OCI-LY1 (cell line): Measurements from ENCODE around the gene GAL3ST1.
"Not testable (repeated sequence)": the region's sequence is repeated elsewhere in the genome, so short reads cannot be mapped to it uniquely, and the experiment has no call there.

Experiments used
- EZH2 ChIP-seq: fragments of 200-600 bp; sonication (generic), shearing (Covaris generic); IDR thresholded peaks from 2 replicates; pipeline ENCODE4 v1.8.0; 2017; ENCODE audit warnings: borderline replicate concordance, mixed run types, mild to moderate bottlenecking, antibody characterized with exemption, low read length, moderate library complexity, mixed read lengths
- TF ChIP-seq, protein P1 (sequence below): fragments of 200-600 bp; sonication (generic), shearing (Covaris generic); IDR thresholded peaks from 2 replicates; pipeline ENCODE4 v1.5.1; 2017; ENCODE audit warnings: mild to moderate bottlenecking, antibody characterized with exemption, low read length, moderate library complexity, mixed read lengths

DNA sequence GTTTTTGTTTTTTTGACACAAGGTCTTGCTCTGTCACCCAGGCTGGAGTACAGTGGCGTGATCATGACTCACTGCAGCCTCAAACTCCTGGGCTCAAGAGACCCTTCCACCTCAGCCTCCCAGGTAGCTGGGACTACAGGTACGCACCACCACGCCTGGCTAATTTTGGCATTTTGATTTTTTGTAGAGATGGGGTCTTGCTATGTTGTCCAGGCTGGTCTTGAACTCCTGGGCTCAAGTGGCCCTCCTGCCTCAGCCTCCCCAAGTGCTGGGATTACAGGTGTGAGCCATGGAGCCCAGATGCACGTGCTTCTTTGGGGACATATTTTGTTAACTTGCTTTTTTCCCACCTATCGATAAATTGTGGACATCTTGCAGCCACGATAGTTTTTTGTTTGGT lies 7.2 kb downstream of the GAL3ST1 start:
- TF ChIP-seq, protein P1, sequence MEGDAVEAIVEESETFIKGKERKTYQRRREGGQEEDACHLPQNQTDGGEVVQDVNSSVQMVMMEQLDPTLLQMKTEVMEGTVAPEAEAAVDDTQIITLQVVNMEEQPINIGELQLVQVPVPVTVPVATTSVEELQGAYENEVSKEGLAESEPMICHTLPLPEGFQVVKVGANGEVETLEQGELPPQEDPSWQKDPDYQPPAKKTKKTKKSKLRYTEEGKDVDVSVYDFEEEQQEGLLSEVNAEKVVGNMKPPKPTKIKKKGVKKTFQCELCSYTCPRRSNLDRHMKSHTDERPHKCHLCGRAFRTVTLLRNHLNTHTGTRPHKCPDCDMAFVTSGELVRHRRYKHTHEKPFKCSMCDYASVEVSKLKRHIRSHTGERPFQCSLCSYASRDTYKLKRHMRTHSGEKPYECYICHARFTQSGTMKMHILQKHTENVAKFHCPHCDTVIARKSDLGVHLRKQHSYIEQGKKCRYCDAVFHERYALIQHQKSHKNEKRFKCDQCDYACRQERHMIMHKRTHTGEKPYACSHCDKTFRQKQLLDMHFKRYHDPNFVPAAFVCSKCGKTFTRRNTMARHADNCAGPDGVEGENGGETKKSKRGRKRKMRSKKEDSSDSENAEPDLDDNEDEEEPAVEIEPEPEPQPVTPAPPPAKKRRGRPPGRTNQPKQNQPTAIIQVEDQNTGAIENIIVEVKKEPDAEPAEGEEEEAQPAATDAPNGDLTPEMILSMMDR = not testable (repeated sequence)
- TF ChIP-seq EZH2 = not testable (repeated sequence)
